CD14-positive monocyte (primary cell): ENCODE measurements around the gene OCEL1. TPM values are rescaled to one million over a fixed set of nuclear protein-coding genes. Genes with fewer than 3 reads are reported as not detected.

ENCODE experiments used
- DNase-seq, 3 donors: peaks; one replicate each; pipeline ENCODE4 v3.0.0-alpha.2; 2011 to 2022
- H2AFZ ChIP-seq: 2 replicates; pipeline ENCODE4 v1.6.0; 2012; ENCODE audit warnings: mild to moderate bottlenecking, low read depth, low read length, inconsistent platforms; ENCODE audit not compliant: insufficient read depth, poor library complexity, severe bottlenecking
- H3K27ac ChIP-seq, 2 donors: 1 replicate in 1 of 2; 2 replicates in 1 of 2; pipeline ENCODE4 v1.5.1; 2012 to 2013; ENCODE audit warnings: low read length in 2 of 2, control low read depth in 1 of 2, inconsistent platforms in 1 of 2, low read depth in 1 of 2, mild to moderate bottlenecking in 1 of 2
- H3K27me3 ChIP-seq, 2 donors: one replicate each; pipeline versions ENCODE4 v1.6.0 to v1.6.1; 2011 to 2013; ENCODE audit warnings: low read length in 2 of 2; ENCODE audit not compliant: control insufficient read depth in 2 of 2, insufficient read depth in 2 of 2
- H3K36me3 ChIP-seq, 2 donors: replicated peaks in 1 of 2; 1 replicate in 1 of 2; 2 replicates in 1 of 2; pipeline versions ENCODE4 v1.5.1 to v1.6.1; 2012 to 2013; ENCODE audit warnings: low read length in 2 of 2, control low read depth in 1 of 2, inconsistent platforms in 1 of 2, mild to moderate bottlenecking in 1 of 2; ENCODE audit not compliant: insufficient read depth in 2 of 2, control insufficient read depth in 1 of 2
- H3K4me1 ChIP-seq, 2 donors: 1 replicate in 1 of 2; 2 replicates in 1 of 2; pipeline versions ENCODE4 v1.5.1 to v1.6.1; 2012 to 2013; ENCODE audit warnings: low read length in 2 of 2, control low read depth in 1 of 2, inconsistent platforms in 1 of 2, mild to moderate bottlenecking in 1 of 2, moderate library complexity in 1 of 2; ENCODE audit not compliant: insufficient read depth in 2 of 2, control insufficient read depth in 1 of 2
- H3K4me2 ChIP-seq: replicated peaks from 2 replicates; pipeline ENCODE3; 2012; ENCODE audit warnings: low read length, moderate library complexity, mild to moderate bottlenecking; ENCODE audit not compliant: poor library complexity, severe bottlenecking; ENCODE audit errors: extremely low read depth
- H3K4me3 ChIP-seq, 3 experiments: fragments of 200-600 bp in 1 of 3; sonication (generic) in 1 of 3; replicated peaks in 1 of 3; 1 replicate in 2 of 3; 2 replicates in 1 of 3; pipeline ENCODE4 v1.5.1; 2011 to 2013; ENCODE audit warnings: low read length in 3 of 3, mild to moderate bottlenecking in 3 of 3, control low read depth in 2 of 3, low read depth in 2 of 3, inconsistent platforms in 1 of 3, moderate library complexity in 1 of 3
- H3K79me2 ChIP-seq: 2 replicates; pipeline ENCODE4 v1.6.0; 2012; ENCODE audit warnings: mild to moderate bottlenecking, control low read depth, inconsistent platforms, low read length, moderate library complexity; ENCODE audit not compliant: insufficient read depth
- H3K9ac ChIP-seq: 2 replicates; pipeline ENCODE4 v1.6.0; 2017; ENCODE audit warnings: low read length, mild to moderate bottlenecking; ENCODE audit not compliant: insufficient read depth, poor library complexity, severe bottlenecking
- H3K9me3 ChIP-seq, 2 donors: replicated peaks in 1 of 2; 1 replicate in 1 of 2; 2 replicates in 1 of 2; pipeline versions ENCODE4 v1.5.1 to v1.6.1; 2012 to 2013; ENCODE audit warnings: low read length in 2 of 2, control low read depth in 1 of 2; ENCODE audit not compliant: control insufficient read depth in 1 of 2, insufficient read depth in 1 of 2
- H4K20me1 ChIP-seq: 2 replicates; pipeline ENCODE4 v1.6.0; 2012; ENCODE audit warnings: mild to moderate bottlenecking, low read length, control low read depth, moderate library complexity; ENCODE audit not compliant: insufficient read depth
- H3K27ac Mint-ChIP-seq, 7 donors: one replicate each; pipeline ENCODE4 v1.8.0; 2020; ENCODE audit warnings: mild to moderate bottlenecking in 7 of 7, mixed read lengths in 7 of 7, moderate library complexity in 6 of 7, inconsistent platforms in 2 of 7
- H3K27me3 Mint-ChIP-seq, 3 donors: one replicate each; pipeline ENCODE4 v1.8.0; 2021 to 2022; ENCODE audit warnings: low read depth in 3 of 3, mild to moderate bottlenecking in 3 of 3, mixed read lengths in 3 of 3, moderate library complexity in 3 of 3, inconsistent platforms in 1 of 3
- H3K36me3 Mint-ChIP-seq, 2 donors: one replicate each; pipeline ENCODE4 v1.8.0; 2020; ENCODE audit warnings: mixed read lengths in 2 of 2, inconsistent platforms in 1 of 2, mild to moderate bottlenecking in 1 of 2
- H3K4me1 Mint-ChIP-seq: one replicate; pipeline ENCODE4 v1.8.0; 2020; ENCODE audit warnings: mild to moderate bottlenecking, mixed read lengths
- H3K4me3 Mint-ChIP-seq, 2 donors: one replicate each; pipeline ENCODE4 v1.8.0; 2020; ENCODE audit warnings: mild to moderate bottlenecking in 2 of 2, mixed read lengths in 2 of 2, moderate library complexity in 1 of 2
- H3K9me3 Mint-ChIP-seq, 7 donors: one replicate each; pipeline ENCODE4 v1.8.0; 2020 to 2022; ENCODE audit warnings: mixed read lengths in 7 of 7, mild to moderate bottlenecking in 6 of 7, moderate library complexity in 6 of 7, inconsistent platforms in 2 of 7
- WGBS: methylation state at CpG from one replicate; pipeline ENCODE4 v1.1.5; 2013; ENCODE audit warnings: missing lambda C conversion rate; ENCODE audit not compliant: insufficient coverage; 5-methylcytosine and 5-hydroxymethylcytosine counted together
- intact Hi-C, 2 donors: fragments of 100-400 bp; cut with micrococcal nuclease; formaldehyde crosslinking; loops; one replicate each; pipeline versions ENCODE4 v1.15.0 to v1.15.1; 2023
- polyA plus RNA-seq, 3 donors: library from polyadenylated mRNA; depleted of rRNA in 1 of 3; unstranded in 2 of 3; stranded (reverse) in 1 of 3; fragments of 300-500 nt in 2 of 3; fragments of >200 nt in 1 of 3; fragmentation: Illumina TruSeq in 2 of 3; gene quantifications; 1 replicate in 2 of 3; 2 replicates in 1 of 3; pipeline ENCODE4 v1.2.3, GENCODE V29; 2012 to 2021
- TF ChIP-seq, protein P1 (sequence below): fragments of 200-600 bp; IDR thresholded peaks from one replicate; pipeline ENCODE4 v1.8.0; 2022; ENCODE audit warnings: antibody characterized with exemption, mild to moderate bottlenecking

Gene OCEL1
- polyA plus RNA-seq, 3 donors: 31.8 to 59.9 (median 57.6) TPM

DNA sequence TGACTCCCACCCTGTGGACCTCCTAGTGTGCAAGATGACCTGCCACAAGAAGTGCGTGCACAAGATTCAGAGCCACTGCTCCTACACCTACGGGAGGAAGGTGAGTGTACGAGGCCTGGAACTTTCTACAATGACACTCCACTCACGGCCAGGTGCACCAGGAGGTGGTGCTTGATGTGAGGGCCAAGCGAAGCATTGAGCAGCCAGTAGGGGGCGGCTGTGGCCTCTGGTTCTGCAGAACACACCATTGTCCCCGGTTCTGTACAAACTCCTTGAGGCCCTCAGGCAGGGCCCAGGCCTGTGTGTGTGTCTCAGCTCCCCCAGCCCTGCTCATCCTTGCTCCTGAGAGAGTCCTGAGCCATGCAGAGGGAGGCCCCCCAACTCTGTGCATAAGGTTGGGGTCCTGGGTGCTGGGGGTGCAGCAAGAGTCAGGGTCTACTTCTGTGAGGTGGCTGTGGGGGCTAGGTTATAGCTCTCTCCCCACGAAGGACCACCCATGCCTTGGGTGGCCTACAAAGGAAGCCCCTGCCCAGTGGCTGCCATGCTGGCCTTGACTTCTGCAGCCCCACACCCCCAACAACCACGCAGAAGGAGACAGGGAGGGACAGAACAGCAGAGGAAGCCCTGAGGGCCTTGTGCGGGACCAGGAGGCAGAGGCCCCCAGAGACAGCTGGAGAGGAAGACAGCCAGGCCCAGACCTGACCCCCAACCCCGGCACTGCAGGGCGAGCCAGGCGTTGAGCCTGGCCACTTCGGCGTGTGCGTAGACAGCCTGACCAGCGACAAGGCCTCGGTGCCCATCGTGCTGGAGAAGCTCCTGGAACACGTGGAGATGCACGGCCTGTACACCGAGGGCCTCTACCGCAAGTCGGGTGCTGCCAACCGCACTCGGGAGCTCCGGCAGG is 20.5 kb upstream of the OCEL1 start:
- TF ChIP-seq, protein P1, sequence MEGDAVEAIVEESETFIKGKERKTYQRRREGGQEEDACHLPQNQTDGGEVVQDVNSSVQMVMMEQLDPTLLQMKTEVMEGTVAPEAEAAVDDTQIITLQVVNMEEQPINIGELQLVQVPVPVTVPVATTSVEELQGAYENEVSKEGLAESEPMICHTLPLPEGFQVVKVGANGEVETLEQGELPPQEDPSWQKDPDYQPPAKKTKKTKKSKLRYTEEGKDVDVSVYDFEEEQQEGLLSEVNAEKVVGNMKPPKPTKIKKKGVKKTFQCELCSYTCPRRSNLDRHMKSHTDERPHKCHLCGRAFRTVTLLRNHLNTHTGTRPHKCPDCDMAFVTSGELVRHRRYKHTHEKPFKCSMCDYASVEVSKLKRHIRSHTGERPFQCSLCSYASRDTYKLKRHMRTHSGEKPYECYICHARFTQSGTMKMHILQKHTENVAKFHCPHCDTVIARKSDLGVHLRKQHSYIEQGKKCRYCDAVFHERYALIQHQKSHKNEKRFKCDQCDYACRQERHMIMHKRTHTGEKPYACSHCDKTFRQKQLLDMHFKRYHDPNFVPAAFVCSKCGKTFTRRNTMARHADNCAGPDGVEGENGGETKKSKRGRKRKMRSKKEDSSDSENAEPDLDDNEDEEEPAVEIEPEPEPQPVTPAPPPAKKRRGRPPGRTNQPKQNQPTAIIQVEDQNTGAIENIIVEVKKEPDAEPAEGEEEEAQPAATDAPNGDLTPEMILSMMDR: peak; percentile 68
- Histone ChIP-seq H3K9ac (no peak overlapping the region), H4K20me1 (peaks cover 66% of the 10 kb centered on the region), H3K9me3 (no peaks in the 10 kb centered on the region), H3K36me3 (peaks cover 87 to 93% of the 10 kb centered on the region in 2 donors), H2AFZ (no peak overlapping the region), H3K4me2 (no peak overlapping the region), H3K4me3 (no peak overlapping the region), H3K27ac (no peak overlapping the region), H3K4me1 (no peaks in the 10 kb centered on the region), H3K79me2 (no peaks in the 10 kb centered on the region), H3K27me3 (no peaks in the 10 kb centered on the region)
- H3K36me3 Mint-ChIP-seq: peaks cover 80 to 90% of the 10 kb centered on the region in 2 donors
- H3K27ac Mint-ChIP-seq: peak overlapping the region in 1 of 7 donors; percentile 16
- H3K27me3 Mint-ChIP-seq: peaks cover 0 to 4% (median 0%) of the 10 kb centered on the region in 3 donors
- peaks cover 0 to 2% (median 0%) of the 10 kb centered on the region in 7 donors for H3K9me3 Mint-ChIP-seq
- peak in 2 of 3 donors; percentile 30 to 46 for DNase-seq
- H3K4me1 Mint-ChIP-seq: peaks cover 2% of the 10 kb centered on the region
- WGBS: 93% methylated on average over 18 of the region's 27 CpGs
- intact Hi-C loops: loop anchor here in 1 of 2 donors (5.0 kb wide), 1 partner anchor 77 kb away; the partner anchor contains the start of gene ANKLE1
- H3K4me3 Mint-ChIP-seq: no peak overlapping the region

DNA sequence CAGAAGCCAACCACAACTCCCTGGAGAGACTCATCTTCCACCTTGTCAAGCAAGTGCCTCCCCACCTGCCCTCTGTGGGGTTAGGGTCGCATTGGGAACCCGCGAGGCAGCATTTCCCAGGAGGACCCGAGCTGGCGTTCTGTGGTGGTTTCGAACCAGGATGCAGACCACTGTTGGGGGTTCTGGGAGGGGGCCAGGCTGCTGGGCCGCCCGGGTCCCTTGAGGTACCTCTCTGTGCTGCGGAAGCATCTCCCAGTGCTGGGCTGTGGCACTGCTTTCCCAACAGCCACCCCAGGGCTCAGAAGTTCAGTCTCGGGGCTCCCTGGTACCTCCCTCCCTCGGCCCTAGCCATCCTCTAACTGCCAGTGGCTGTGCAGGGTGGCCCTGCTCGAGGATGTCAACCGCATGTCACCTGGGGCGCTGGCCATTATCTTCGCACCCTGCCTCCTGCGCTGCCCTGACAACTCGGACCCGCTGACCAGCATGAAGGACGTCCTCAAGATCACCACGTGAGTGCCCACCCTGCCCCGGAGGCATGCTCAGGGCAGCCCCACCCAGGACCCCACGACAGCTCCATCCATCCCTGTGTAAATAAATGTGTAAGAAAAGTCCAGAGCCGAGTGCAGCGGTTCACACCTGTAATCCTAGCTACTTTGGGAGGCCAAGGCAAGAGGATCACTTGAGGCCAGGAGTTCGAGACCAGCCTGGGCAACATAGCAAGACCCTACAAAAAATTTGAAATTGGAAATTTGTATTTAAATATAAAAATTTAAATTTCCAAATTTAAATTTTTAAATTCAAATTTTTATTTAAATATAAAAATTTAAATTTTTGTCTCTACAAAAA is 19.1 kb upstream of the OCEL1 start:
- no peak overlapping the region for H3K9ac ChIP-seq
- H2AFZ ChIP-seq: no peak overlapping the region
- H3K9me3 ChIP-seq: no peaks in the 10 kb centered on the region
- Mint-ChIP-seq H3K27me3 (peaks cover 0 to 4% (median 0%) of the 10 kb centered on the region in 3 donors), H3K4me3 (no peak overlapping the region), H3K9me3 (peaks cover 0 to 2% (median 0%) of the 10 kb centered on the region in 7 donors), H3K4me1 (peaks cover 2% of the 10 kb centered on the region), H3K27ac (peak overlapping the region in 4 of 7 donors; percentile 15 to 61 (median 16)), H3K36me3 (peaks cover 74 to 88% of the 10 kb centered on the region in 2 donors)
- 96% methylated on average over 23 of the region's 25 CpGs for WGBS
- intact Hi-C loops: loop anchor here in 1 of 2 donors (5.0 kb wide), 1 partner anchor 75 kb away; the partner anchor contains the start of gene ANKLE1
- no peak overlapping the region for H3K27ac ChIP-seq
- no peaks in the 10 kb centered on the region for H3K79me2 ChIP-seq
- H3K4me1 ChIP-seq: no peaks in the 10 kb centered on the region
- H3K27me3 ChIP-seq: no peaks in the 10 kb centered on the region
- H3K4me3 ChIP-seq: no peak overlapping the region
- TF ChIP-seq, protein P1: no peak
- H3K4me2 ChIP-seq: no peak overlapping the region
- H4K20me1 ChIP-seq: peaks cover 52% of the 10 kb centered on the region
- no peak for DNase-seq
- H3K36me3 ChIP-seq: peaks cover 85 to 93% of the 10 kb centered on the region in 2 donors
